GM23338 (cell line): ENCODE data around the gene PTAFR. TPM values are rescaled to one million over a fixed set of nuclear protein-coding genes. Genes with fewer than 3 reads are reported as not detected.

Experiments used
- ATAC-seq: fragments of 200-7000 bp; cut with Tn5 transposase; 3 replicates; pipeline ENCODE4 v1.9.1; 2020
- DNase-seq: peaks from one replicate; pipeline ENCODE4 v3.0.0-alpha.2; 2015; ENCODE audit warnings: low spot score
- H2AFZ ChIP-seq: fragments of 200-600 bp; sonication (generic); 2 replicates; pipeline ENCODE4 v1.8.0; 2016; ENCODE audit warnings: antibody characterized with exemption, mild to moderate bottlenecking, moderate library complexity
- H3F3A ChIP-seq: fragments of 200-600 bp; sonication (generic); replicated peaks from 2 replicates; pipeline ENCODE4 v1.8.0; 2017; ENCODE audit warnings: antibody characterized with exemption, mixed run types, low read depth
- H3K27ac ChIP-seq: fragments of 200-600 bp; sonication (generic); 2 replicates; pipeline ENCODE4 v1.6.1; 2016; ENCODE audit warnings: low read depth
- H3K27me3 ChIP-seq: fragments of 200-600 bp; sonication (generic); 2 replicates; pipeline ENCODE4 v1.8.0; 2016; ENCODE audit warnings: mild to moderate bottlenecking, mixed run types, moderate library complexity; ENCODE audit not compliant: insufficient read depth
- H3K36me3 ChIP-seq: fragments of 200-600 bp; sonication (generic); 2 replicates; pipeline ENCODE4 v1.8.0; 2016; ENCODE audit warnings: mild to moderate bottlenecking; ENCODE audit not compliant: insufficient read depth
- H3K4me1 ChIP-seq: fragments of 200-600 bp; sonication (generic); 2 replicates; pipeline ENCODE4 v1.8.0; 2016; ENCODE audit warnings: mild to moderate bottlenecking, moderate library complexity; ENCODE audit not compliant: insufficient read depth
- H3K4me2 ChIP-seq: fragments of 200-600 bp; sonication (generic); 2 replicates; pipeline ENCODE4 v1.7.1; 2017; ENCODE audit warnings: mixed run types
- H3K4me3 ChIP-seq: fragments of 200-600 bp; sonication (generic); 2 replicates; pipeline ENCODE4 v1.6.1; 2016; ENCODE audit warnings: mixed run types
- H3K79me2 ChIP-seq: fragments of 200-600 bp; sonication (generic); replicated peaks from 2 replicates; pipeline ENCODE4 v1.8.0; 2017; ENCODE audit warnings: mild to moderate bottlenecking; ENCODE audit not compliant: insufficient read depth
- H3K9me2 ChIP-seq: fragments of 200-600 bp; sonication (generic); 2 replicates; pipeline ENCODE4 v1.8.0; 2017; ENCODE audit not compliant: insufficient read depth
- H4K20me1 ChIP-seq: fragments of 200-600 bp; sonication (generic); replicated peaks from 2 replicates; pipeline ENCODE4 v1.8.0; 2017; ENCODE audit warnings: mild to moderate bottlenecking; ENCODE audit not compliant: insufficient read depth
- H3K27ac Mint-ChIP-seq: 2 replicates; pipeline ENCODE4 v1.8.0; 2020; ENCODE audit warnings: inconsistent platforms, mild to moderate bottlenecking, moderate library complexity, mixed read lengths
- H3K27me3 Mint-ChIP-seq: 3 replicates; pipeline ENCODE4 v1.8.0; 2022; ENCODE audit warnings: low read depth, mild to moderate bottlenecking, moderate library complexity, mixed read lengths, inconsistent platforms; ENCODE audit not compliant: insufficient read depth, poor library complexity
- H3K36me3 Mint-ChIP-seq: 3 replicates; pipeline ENCODE4 v1.8.0; 2021; ENCODE audit warnings: low read depth, mild to moderate bottlenecking, inconsistent platforms, moderate library complexity, mixed read lengths
- H3K4me1 Mint-ChIP-seq: 3 replicates; pipeline ENCODE4 v1.8.0; 2020; ENCODE audit warnings: mild to moderate bottlenecking, inconsistent platforms, mixed read lengths
- H3K4me3 Mint-ChIP-seq: 3 replicates; pipeline ENCODE4 v1.8.0; 2021; ENCODE audit warnings: moderate library complexity, mild to moderate bottlenecking, inconsistent platforms, mixed read lengths
- H3K9me3 Mint-ChIP-seq: 3 replicates; pipeline ENCODE4 v1.8.0; 2020; ENCODE audit warnings: moderate library complexity, mild to moderate bottlenecking, inconsistent platforms, mixed read lengths
- CREB1 ChIP-seq: fragments of 250-450 bp; sonication (Bioruptor Pico); IDR thresholded peaks from 2 replicates; pipeline ENCODE4 v1.5.0; 2020; ENCODE audit warnings: low read depth, mild to moderate bottlenecking, moderate library complexity
- EZH2 ChIP-seq: fragments of 200-600 bp; sonication (generic); IDR thresholded peaks from one replicate; pipeline ENCODE4 v1.8.0; 2017; ENCODE audit warnings: antibody characterized with exemption, mild to moderate bottlenecking, low read depth; ENCODE audit not compliant: unreplicated experiment
- EZH2phosphoT487 ChIP-seq: fragments of 200-600 bp; sonication (generic); IDR thresholded peaks from one replicate; pipeline ENCODE4 v1.8.1; 2018; ENCODE audit warnings: antibody characterized with exemption; ENCODE audit not compliant: unreplicated experiment
- JUNB ChIP-seq: IDR thresholded peaks from one replicate; pipeline ENCODE4 v1.6.1; 2016; ENCODE audit warnings: antibody characterized with exemption; ENCODE audit not compliant: unreplicated experiment
- POLR2AphosphoS5 ChIP-seq: IDR thresholded peaks from 2 replicates; pipeline ENCODE4 v1.6.1; 2016; ENCODE audit warnings: antibody characterized with exemption, low read depth
- STAT1 ChIP-seq: IDR thresholded peaks from one replicate; pipeline ENCODE4 v1.6.1; 2016; ENCODE audit warnings: antibody characterized with exemption; ENCODE audit not compliant: unreplicated experiment
- ZNF114 ChIP-seq: fragments of 250-450 bp; sonication (Bioruptor Pico); IDR thresholded peaks from 2 replicates; pipeline ENCODE4 v1.5.0; 2020; ENCODE audit warnings: mild to moderate bottlenecking, moderate library complexity
- ZNF331 ChIP-seq: fragments of 250-450 bp; sonication (Bioruptor Pico); IDR thresholded peaks from 2 replicates; pipeline ENCODE4 v1.5.0; 2020; ENCODE audit warnings: low read depth, mild to moderate bottlenecking, moderate library complexity
- polyA plus RNA-seq: library from polyadenylated mRNA; unstranded; fragments of >200 nt; fragmentation: Nextera tagmentation; extraction: Ambion mirVana; gene quantifications from 2 replicates; pipeline ENCODE4 v1.2.1, GENCODE V29; 2016
- total RNA-seq: library from RNA; depleted of rRNA; stranded (reverse); fragments of >200 nt; shearing (Covaris generic); gene quantifications from 2 replicates; pipeline ENCODE4 v1.2.3, GENCODE V29; 2014
- TF ChIP-seq, protein P1 (sequence below): IDR thresholded peaks from 2 replicates; pipeline ENCODE4 v1.6.1; 2016; ENCODE audit warnings: antibody characterized with exemption
- TF ChIP-seq, protein P2 (sequence below): fragments of 250-450 bp; sonication (Bioruptor Pico); IDR thresholded peaks from 2 replicates; pipeline ENCODE4 v1.5.0; 2020; ENCODE audit warnings: mild to moderate bottlenecking, moderate library complexity

PTAFR gene
- total and polyA plus RNA-seq, 2 experiments from 2014 or later, result 0.29 to 0.76 TPM

DNA sequence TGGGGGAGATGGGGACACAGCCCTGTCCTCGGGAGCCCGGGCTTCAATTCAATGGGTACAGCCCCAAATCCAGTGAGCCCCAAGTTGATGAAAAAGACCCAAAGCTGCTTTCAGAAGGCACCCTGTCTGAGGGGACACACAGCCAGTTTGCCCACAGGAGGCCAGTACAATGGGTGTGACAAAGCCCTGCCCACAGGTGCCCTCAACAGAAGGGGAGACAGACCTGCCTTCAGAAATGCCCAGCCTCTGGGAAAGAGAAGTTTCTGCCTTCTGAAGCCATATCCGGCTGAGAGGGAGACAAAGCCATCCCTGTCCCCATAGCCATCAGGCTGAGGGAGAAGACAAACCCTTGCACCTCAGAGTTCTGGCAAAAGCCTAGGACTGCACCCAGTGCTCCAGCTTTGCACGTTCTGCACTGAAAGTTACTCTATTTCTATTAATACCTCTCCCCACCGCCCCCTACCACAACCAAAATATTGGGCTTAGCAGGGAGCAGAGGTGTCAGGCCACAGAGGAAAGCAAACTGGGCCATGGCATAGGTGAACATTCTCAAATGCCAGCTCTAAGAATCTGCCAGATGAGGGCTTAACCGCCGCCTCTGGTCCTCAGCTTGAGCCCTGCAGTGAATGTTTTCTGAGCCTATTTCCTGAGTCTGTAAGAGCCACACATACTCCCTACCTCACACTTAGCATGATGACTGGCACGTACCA is 18.0 kb upstream of the PTAFR start:
- ATAC-seq (no peak), DNase-seq (no peak)
- Mint-ChIP-seq H3K27me3 (peaks cover 14% of the 10 kb centered on the region), H3K36me3 (peaks cover 16% of the 10 kb centered on the region), H3K27ac (no peak overlapping the region), H3K9me3 (no peaks in the 10 kb centered on the region), H3K4me3 (no peak overlapping the region), H3K4me1 (peaks cover 28% of the 10 kb centered on the region)
- no peak overlapping the region for H3K4me2 ChIP-seq
- no peak overlapping the region for H3K4me3 ChIP-seq
- peaks cover 7% of the 10 kb centered on the region; the same call in 1 of the 2 replicates for H3K36me3 ChIP-seq
- no peaks in the 10 kb centered on the region for H3K27me3 ChIP-seq
- H3F3A ChIP-seq, result peaks cover 19% of the 10 kb centered on the region; the same call in 1 of the 2 replicates
- no peak overlapping the region for H3K27ac ChIP-seq
- no peaks in the 10 kb centered on the region; the same call in 1 of the 2 replicates for H4K20me1 ChIP-seq
- H2AFZ ChIP-seq, result no peak overlapping the region
- peaks cover 30% of the 10 kb centered on the region for H3K4me1 ChIP-seq
- no peaks in the 10 kb centered on the region for H3K79me2 ChIP-seq
- TF ChIP-seq JUNB (no peak), ZNF331 (CRISPR knock-in tag) (no peak), STAT1 (no peak), EZH2 (no peak), EZH2phosphoT487 (no peak)
- TF ChIP-seq, protein P1, sequence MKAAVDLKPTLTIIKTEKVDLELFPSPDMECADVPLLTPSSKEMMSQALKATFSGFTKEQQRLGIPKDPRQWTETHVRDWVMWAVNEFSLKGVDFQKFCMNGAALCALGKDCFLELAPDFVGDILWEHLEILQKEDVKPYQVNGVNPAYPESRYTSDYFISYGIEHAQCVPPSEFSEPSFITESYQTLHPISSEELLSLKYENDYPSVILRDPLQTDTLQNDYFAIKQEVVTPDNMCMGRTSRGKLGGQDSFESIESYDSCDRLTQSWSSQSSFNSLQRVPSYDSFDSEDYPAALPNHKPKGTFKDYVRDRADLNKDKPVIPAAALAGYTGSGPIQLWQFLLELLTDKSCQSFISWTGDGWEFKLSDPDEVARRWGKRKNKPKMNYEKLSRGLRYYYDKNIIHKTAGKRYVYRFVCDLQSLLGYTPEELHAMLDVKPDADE, result no peak
- no peaks in the 10 kb centered on the region for H3K9me2 ChIP-seq

DNA sequence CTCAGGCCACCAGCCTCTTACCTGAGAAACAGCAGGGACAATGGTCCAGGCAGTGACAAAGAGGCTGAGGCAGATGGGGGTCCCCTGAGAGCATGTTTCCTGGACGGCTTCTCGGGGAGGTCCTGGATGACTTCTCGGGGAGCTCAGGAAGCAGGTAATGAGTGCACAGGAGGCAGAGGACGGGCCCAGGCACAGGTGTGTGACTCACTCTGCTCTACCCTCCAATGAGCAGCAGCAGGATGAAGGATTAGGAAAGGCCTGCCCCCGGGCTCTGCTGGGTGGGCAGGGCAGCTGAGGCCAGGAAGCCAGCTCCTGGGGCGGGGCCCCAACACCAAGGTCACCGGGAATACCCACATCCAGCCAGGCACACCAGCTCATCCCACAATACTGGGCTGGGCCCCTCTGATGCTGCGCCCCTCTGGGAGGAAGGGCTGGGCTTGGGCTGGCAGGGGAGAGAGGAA is 17.2 kb upstream of the PTAFR start:
- Histone ChIP-seq H3K27me3 (no peaks in the 10 kb centered on the region), H2AFZ (no peak overlapping the region), H3K36me3 (no peaks in the 10 kb centered on the region), H4K20me1 (no peaks in the 10 kb centered on the region; the same call in 1 of the 2 replicates), H3K4me2 (no peak overlapping the region), H3K4me1 (peaks cover 30% of the 10 kb centered on the region), H3K4me3 (no peak overlapping the region), H3K27ac (no peak overlapping the region), H3K9me2 (no peaks in the 10 kb centered on the region), H3K79me2 (no peaks in the 10 kb centered on the region), H3F3A (peaks cover 16% of the 10 kb centered on the region; the same call in 1 of the 2 replicates)
- Mint-ChIP-seq H3K36me3 (peaks cover 8% of the 10 kb centered on the region; the same call in 2 of the 3 replicates), H3K4me3 (no peak overlapping the region), H3K27me3 (peaks cover 14% of the 10 kb centered on the region), H3K27ac (no peak overlapping the region), H3K4me1 (peaks cover 28% of the 10 kb centered on the region), H3K9me3 (no peaks in the 10 kb centered on the region; the same call in 2 of the 3 replicates)
- DNase-seq, result peak; percentile 46
- TF ChIP-seq, protein P2, sequence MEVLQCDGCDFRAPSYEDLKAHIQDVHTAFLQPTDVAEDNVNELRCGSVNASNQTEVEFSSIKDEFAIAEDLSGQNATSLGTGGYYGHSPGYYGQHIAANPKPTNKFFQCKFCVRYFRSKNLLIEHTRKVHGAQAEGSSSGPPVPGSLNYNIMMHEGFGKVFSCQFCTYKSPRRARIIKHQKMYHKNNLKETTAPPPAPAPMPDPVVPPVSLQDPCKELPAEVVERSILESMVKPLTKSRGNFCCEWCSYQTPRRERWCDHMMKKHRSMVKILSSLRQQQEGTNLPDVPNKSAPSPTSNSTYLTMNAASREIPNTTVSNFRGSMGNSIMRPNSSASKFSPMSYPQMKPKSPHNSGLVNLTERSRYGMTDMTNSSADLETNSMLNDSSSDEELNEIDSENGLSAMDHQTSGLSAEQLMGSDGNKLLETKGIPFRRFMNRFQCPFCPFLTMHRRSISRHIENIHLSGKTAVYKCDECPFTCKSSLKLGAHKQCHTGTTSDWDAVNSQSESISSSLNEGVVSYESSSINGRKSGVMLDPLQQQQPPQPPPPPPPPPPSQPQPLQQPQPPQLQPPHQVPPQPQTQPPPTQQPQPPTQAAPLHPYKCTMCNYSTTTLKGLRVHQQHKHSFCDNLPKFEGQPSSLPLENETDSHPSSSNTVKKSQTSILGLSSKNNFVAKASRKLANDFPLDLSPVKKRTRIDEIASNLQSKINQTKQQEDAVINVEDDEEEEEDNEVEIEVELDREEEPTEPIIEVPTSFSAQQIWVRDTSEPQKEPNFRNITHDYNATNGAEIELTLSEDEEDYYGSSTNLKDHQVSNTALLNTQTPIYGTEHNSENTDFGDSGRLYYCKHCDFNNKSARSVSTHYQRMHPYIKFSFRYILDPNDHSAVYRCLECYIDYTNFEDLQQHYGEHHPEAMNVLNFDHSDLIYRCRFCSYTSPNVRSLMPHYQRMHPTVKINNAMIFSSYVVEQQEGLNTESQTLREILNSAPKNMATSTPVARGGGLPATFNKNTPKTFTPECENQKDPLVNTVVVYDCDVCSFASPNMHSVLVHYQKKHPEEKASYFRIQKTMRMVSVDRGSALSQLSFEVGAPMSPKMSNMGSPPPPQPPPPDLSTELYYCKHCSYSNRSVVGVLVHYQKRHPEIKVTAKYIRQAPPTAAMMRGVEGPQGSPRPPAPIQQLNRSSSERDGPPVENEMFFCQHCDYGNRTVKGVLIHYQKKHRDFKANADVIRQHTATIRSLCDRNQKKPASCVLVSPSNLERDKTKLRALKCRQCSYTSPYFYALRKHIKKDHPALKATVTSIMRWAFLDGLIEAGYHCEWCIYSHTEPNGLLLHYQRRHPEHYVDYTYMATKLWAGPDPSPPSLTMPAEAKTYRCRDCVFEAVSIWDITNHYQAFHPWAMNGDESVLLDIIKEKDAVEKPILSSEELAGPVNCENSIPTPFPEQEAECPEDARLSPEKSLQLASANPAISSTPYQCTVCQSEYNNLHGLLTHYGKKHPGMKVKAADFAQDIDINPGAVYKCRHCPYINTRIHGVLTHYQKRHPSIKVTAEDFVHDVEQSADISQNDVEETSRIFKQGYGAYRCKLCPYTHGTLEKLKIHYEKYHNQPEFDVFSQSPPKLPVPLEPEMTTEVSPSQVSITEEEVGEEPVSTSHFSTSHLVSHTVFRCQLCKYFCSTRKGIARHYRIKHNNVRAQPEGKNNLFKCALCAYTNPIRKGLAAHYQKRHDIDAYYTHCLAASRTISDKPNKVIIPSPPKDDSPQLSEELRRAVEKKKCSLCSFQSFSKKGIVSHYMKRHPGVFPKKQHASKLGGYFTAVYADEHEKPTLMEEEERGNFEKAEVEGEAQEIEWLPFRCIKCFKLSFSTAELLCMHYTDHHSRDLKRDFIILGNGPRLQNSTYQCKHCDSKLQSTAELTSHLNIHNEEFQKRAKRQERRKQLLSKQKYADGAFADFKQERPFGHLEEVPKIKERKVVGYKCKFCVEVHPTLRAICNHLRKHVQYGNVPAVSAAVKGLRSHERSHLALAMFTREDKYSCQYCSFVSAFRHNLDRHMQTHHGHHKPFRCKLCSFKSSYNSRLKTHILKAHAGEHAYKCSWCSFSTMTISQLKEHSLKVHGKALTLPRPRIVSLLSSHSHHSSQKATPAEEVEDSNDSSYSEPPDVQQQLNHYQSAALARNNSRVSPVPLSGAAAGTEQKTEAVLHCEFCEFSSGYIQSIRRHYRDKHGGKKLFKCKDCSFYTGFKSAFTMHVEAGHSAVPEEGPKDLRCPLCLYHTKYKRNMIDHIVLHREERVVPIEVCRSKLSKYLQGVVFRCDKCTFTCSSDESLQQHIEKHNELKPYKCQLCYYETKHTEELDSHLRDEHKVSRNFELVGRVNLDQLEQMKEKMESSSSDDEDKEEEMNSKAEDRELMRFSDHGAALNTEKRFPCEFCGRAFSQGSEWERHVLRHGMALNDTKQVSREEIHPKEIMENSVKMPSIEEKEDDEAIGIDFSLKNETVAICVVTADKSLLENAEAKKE (CRISPR knock-in tag), result no peak
- TF ChIP-seq POLR2AphosphoS5, result no peak
- no peak for TF ChIP-seq CREB1 (CRISPR knock-in tag)
- no peak for TF ChIP-seq JUNB
- no peak for TF ChIP-seq EZH2phosphoT487
- no peak for TF ChIP-seq ZNF114
- no peak for TF ChIP-seq EZH2
- no peak for TF ChIP-seq ZNF331 (CRISPR knock-in tag)
- no peak for TF ChIP-seq STAT1
- ATAC-seq, result peak; percentile 68
